ENCODE measurements around the gene RAP1GDS1.
A peak's percentile ranks its signal among the peaks of the same experiment; 100 is the strongest.
"Not testable (repeated sequence)": the region's sequence is repeated elsewhere in the genome, so short reads cannot be mapped to it uniquely, and the experiment has no call there.

RAP1GDS1 gene

DNA sequence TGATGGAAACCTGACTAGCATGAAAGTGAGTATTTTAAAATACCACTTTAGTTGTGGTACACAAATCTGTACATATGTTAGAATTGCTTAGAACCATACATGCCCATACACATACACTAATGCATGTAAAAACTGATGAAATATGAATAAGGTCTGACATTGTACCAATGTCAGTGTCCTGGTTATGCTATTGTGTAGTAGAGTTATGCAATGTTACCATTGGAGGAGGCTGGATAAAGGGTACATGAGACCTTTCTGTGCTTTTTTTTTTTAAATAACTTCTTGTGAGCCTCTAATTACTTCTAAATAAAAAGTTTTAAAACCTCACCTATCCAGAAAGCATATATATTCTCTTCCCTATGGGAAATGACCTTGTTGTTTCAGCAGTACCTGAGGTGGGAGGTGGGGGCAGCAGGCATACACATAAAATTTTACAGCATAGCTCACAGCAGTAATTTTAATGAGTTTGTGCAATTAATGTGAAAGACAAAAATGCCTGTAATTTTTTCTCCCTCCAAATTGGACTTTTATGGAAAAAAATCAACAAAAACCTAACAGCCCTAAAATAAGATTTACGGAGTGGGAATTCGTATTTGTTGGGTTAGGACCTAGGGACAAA lies 97.6 kb downstream of the RAP1GDS1 start:
- no peak for FAIRE-seq

DNA sequence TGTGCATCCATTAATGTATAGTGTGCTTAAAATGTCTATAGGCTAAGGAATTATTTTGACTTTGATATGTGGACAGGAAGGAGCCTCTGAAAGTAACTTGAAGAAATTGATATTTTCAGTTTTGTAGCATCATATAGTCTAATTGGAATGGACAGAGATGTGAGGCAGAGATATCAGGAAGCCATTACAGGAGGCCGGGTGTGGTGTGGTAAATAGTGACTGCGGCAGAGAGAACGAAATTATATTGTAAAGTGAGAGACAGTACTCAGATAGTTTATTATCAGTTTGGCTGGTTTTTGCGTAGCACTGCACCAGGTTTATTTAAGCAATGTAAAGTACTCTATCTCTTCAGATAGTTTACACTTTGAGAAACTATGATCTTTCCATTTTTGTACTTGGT lies 98.5 kb downstream of the RAP1GDS1 start:
- FAIRE-seq = no peak

DNA sequence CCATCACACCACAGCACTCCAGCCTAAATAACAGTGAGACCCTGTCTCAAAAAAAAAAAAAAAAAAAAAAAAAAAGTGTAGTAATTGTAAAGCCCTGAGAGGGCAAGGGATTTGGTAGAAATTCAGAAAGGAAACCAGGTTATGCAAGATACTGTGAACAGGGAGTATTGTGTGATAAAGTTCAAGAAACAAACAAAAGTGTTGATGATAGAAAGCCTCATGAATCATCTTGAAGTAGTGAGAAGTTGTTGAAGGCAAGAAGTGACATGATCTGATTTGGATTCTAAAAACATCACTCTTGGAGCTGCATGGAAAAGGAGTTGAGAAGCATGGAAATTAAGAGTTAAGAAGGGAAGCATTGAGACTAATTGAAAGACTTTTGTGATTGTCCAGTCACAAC lies 102.2 kb downstream of the RAP1GDS1 start:
- FAIRE-seq = no peak

DNA sequence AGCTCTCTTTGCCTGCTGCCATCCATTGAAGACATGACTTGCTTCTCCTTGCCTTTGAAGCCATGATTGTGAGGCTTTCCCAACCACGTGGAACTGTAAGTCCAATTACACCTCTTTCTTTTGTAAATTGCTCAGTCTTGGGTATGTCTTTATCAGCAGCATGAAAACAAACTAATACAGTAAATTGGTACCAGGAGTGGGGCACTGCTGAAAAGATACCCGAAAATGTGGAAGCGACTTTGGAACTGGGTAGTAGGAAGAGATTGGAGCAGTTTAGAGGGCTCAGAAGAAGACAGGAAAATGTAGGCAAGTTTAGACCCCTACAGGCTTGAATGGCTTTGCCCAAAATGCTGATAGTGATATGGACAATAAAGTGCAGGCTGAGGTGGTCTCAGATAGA lies 105.1 kb downstream of the RAP1GDS1 start:
- not testable (repeated sequence) for FAIRE-seq

DNA sequence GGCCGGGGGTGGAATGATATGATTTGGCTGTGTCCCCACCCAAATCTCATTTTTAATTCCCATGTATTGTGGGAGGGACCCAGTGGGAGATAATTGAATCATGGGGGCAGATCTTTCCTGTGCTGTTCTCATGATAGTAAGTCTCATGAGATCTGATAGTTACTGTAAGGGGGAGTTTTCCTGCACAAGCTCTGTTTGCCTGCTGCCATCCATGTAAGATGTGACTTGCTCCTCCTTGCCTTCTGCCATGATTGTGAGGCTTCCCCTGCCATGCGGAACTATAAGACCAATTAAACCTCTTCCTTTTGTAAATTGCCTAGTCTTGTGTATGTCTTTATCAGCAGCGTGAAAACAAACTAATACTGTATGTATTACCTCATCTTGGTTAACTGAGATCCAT lies 106.8 kb downstream of the RAP1GDS1 start:
- not testable (repeated sequence) for FAIRE-seq

DNA sequence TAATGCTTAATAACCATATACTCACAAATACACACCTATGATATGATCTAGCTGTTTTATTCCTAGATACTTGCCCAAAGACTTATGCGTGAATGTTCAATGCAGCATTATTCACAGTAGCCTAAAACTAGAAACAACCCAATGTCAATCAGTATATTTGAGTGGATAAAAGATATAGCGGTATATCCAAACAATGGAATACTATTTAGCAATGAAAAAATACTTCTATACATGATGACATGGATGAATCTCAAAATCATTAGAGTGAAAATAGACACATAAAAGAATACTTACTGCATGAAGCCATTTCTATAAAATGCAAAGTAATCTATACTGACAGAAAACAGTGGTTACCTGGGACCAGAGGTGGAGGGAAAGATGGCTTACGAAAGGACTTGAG lies 108.1 kb downstream of the RAP1GDS1 start:
- FAIRE-seq = no peak

DNA sequence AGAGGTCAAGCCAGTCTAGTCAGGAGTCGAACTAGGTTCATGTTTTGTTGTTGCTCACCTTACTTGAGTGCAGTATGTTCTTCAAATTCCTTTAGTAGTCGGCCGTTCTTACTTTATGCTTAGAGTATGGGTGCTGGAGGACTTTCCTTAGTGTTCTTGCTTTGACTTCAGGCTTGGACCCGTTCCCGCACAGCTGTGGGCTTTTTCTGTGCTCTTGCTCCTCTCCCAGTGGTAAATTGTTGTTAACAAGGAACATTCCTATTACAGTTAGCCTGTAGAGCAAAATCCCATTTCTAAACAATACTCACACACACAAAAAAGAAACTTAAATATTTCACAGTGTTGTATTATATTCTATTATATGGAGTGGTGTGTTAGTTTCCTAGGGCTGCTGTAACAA lies 113.5 kb downstream of the RAP1GDS1 start:
- FAIRE-seq = no peak

DNA sequence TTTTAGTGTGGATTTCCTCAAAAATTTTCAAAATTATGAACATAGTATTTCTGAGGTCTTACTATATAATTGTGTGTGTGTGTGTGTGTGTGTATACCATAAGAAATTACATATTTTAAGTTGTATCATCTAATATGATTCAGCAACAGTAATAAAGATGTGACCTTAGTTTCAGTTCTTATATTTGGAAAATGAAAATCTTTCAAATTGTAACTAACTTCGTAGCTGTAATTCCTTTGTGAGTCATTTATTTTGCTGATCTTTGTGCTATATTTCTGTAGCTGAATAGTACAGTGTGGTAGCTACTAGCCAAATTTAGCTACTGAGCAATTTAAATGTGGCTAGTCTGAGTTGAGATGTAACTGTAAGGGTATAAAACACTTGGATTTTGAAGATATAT lies 116.4 kb downstream of the RAP1GDS1 start:
- FAIRE-seq = no peak

DNA sequence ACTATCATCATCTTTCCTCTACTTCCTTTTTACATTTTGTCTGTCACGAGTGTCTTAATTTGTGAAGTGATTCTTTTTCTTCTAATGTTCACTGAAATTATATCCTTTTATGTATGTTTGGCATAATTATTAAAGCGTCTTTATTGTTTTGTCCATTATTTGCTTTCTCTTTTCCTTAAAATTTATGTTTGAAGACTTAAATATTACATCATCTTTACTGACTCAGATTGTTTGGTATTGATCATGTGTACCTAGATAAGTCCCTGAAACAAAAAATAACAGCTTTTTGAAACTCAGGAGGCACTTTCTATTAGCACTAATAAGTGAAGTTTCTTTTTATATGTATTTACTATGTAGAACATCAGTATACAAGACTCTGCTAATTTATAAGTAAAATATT lies 120.1 kb downstream of the RAP1GDS1 start:
- FAIRE-seq = peak; percentile 58

DNA sequence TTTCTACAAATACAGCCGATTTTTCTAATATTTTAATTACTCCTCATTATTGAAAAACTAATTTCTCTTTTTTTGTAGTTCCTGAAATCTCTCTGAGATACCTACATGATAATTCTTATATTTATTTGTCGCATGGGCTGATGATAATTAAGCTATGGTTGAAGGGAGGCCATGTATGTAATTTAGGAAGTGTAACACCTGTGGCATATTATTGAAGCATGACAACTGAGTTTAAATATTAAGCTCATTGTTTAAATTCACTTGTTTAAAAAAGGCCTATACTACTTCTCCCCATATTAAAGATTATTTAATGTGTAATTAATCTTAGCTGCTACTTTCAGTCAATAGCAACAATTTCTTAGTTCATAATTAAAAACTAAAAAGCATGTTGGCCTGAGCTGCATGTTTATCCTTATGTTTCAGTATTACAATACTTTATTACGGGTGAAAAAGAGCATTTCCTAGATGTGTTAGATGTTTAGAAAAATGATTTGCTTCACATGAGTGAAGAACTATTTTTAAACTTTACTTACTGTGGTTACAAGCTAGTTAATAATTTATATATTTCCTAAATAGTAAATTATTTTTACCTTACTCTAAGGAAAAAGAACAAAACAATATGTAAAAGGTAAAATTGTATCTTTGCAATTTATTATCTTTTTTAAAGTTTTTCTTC lies 122.4 kb downstream of the RAP1GDS1 start:
- no peak for FAIRE-seq

DNA sequence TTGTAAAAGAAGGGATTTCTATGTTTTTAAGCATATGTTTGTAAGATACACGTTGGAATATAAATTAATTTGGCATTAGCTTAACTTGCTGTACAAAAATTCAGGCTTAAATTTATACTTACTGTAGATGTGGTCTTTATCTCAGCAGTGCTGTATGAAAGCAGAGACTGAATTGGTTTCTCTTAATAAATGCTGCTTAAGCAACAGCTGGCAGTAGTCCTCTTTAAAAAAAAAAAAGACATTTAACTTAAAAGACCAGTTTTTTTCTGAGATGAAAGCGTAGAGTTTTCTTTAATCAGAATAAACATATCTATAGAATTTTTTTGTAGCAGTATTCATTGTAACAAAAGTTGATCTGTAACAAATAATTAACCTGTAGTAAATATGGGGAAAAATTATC lies 124.6 kb downstream of the RAP1GDS1 start:
- no peak for FAIRE-seq

DNA sequence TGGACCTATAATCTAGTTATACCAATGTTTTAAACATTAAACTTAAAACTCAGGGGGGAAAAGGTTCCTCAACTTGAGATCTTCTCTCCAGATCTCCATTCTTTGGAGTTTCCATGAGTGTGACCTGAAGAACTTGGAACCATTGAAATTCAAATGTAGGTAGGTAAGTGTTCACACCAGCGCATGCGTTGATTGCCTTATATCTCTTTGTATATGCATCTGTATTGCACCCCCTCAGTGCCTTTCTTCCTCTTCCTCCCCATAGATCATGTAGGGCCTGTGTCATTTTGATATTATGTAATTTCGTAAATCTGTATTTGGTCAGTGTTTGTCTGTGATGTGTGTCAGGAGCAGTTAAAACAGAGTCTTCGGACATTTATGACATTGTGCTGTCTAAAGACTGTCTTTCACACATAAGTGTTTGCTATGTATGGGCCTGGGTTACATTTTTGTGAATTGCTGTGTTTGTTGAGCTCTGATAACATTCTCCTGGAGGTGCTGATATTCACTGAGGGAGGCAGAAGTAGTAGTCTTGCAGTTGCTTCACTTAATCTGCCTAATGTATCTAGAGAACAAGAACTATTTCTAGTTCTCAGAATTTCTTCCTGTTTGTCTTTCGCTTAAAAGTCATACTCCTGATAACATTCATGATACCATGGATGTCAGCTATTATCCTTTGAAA lies 126.3 kb downstream of the RAP1GDS1 start:
- no peak for FAIRE-seq

DNA sequence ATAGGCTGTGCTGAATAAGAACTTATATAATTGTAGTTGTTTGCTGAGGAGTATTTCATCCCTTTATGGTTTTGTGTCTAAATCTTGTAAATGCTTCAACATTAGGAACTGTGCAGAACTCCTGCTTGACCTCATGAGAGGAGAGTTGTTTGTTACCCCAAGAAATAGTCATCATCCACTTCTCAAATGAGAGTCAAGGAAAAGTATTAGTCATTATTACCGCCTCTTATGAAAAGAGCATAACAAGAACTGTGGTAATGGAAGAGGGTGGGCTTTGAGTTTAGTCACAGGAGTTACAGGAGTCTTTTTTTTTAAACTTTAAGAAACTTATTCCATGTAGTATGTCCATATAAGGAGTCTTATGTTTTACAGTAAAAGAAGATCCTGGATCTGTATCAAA lies 132.9 kb downstream of the RAP1GDS1 start:
- no peak for FAIRE-seq

DNA sequence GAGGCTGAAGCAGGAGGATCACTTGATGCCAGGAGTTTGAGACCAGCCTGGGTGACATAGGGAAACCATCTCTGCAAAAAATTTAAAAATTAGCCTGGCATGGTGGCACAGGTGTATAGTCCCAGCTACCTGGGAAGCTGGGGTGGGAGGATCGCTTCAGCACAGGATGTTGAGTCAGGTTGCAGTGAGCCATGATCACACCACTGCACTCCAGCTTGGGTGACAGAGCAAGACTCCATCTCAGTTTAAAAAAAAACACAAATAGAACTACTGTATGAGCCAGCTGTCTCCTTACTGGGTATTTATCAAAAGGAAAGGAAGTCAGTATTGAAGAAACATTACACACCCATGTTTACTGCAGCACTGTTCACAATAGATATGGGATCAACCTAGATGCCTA lies 138.7 kb downstream of the RAP1GDS1 start:
- FAIRE-seq = no peak

DNA sequence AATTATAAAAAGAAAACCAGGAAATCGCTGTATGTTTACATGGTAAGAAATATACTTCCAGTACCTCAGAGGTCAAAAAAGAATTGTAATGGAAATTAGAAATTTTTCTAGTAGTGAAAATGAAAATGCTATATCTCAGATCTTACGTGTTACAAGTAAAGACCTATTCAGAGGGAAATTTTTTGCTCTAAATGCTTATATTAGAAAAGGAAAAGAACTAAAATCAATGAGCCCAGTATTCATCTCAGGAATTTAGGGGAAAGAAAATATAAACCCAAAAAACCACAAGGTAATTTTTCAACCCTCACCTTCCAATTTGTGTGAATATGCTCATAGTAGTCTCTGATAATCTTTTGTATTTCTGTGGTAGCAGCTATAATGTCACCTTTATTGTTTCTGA lies 145.6 kb downstream of the RAP1GDS1 start:
- no peak for FAIRE-seq

DNA sequence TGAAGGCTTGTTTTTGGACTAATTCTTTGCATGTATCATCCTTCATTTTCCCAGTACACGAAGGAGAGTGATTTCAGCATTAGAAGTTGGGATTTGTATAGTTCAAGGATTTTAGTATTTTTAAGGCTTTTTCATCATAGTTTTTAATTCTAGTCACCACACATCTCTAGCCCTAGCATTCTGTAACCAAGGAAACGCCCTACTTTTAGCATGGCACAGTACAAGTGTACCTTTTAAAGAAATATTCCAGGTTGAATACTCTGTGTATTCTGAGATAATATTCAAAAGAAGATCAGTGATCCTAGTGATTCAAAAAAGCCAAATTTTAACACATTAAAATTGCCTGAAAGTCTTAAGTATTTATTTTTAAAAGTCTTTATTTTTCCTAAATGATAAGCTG lies 150.5 kb downstream of the RAP1GDS1 start:
- FAIRE-seq = no peak

DNA sequence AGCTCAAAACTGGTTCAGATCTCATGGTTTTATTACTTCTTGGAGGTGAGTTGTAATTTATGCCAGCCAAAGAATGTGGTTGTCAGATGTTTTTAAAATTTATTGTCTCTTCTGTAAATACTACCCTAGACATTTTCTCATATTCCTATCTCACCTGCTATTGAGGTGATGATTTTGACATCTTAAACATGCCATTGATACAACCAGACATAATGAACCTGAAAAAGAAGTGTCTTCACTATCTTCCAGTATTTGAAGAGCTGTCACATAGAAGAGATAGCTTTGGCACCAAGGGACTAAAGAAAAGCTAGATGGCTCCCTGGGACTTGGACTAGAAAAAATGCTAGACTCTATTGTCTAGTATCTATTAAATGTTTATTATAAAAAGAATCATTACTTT lies 155.7 kb downstream of the RAP1GDS1 start:
- FAIRE-seq = no peak

DNA sequence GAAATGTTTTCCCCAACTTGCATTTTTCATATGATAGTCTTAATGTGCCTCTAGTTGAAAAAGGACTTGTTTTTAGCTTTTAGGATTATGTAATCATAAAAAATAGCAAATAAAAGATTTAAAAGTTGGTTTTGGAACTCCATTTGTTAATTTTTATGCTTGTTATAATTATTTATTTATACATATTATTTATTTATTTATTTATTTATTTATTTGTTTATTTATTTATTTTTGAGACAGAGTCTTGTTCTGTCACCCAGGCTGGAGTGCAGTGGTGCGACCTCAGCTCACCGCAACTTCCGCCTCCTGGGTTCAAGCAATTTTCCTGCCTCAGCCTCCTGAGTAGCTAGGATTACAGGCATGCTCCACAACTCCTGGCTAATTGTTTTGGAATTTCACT lies 159.0 kb downstream of the RAP1GDS1 start:
- peak; percentile 24 for FAIRE-seq

DNA sequence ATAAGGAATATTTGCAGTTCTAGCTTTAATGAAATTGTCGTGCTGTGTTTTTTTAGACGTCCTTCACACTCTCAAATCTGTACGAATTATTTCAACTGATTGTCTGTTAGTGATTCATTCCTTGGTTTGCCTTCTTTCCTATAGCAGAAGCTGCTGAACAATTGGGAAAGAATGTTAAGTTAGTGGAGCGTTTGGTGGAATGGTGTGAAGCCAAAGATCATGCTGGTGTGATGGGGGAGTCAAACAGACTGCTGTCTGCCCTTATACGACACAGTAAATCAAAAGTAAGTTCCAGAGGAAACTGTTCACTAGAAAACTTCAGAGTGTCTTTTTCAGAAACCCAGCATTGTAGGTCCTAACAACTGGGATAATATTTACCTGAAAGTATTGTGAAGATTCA lies 159.9 kb downstream of the RAP1GDS1 start:
- no peak for FAIRE-seq

DNA sequence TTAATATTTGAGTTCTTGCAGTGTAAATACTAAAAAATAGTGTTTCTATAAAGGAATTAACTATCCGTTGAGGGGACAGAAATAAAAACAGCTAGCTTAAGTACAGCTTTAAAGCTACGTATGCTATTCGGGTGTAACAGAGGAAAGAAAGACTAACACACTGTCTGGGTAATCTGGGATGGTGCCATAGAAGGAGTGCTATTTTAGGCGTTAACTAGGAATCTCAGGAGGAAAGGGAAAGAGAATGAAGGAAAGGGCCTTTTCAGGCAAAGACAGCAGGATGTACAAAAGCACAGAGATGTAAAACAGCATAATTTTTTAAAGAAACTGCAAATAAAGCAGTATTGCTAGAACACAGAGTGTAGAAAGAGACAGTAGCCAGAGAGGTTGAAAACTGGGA lies 161.8 kb downstream of the RAP1GDS1 start:
- no peak for FAIRE-seq

DNA sequence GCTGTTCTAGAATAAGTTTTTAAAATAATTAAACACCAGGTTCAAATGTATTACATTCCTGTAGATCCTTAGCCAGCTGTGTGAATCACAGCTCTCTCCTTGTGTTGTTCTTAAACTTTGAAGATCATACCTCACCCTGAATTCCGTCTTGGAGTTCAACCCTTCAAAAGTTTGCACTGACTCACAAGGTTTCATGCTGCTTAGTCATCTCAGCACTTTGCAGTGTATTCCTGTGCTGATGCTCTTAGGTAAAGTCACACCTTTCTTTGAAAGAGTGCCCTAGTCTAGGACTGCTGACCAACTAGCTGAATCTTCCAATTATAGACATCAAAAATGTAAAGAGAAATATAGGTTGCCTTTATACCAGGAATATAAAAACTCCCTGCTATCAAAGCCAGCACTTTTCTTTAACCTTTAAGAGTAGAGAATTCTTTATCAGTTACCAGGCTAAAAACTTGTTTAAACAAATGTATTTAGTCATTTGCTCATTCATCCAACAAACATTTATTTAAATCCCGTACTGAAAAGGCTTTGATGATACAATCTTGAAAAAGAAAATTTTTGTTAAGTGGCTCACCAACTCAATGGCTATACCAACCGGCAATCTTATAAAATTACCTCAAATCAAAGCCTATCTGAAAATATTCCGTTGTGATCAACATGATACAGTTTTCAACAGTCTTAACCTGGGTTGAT lies 169.7 kb downstream of the RAP1GDS1 start:
- FAIRE-seq = no peak

DNA sequence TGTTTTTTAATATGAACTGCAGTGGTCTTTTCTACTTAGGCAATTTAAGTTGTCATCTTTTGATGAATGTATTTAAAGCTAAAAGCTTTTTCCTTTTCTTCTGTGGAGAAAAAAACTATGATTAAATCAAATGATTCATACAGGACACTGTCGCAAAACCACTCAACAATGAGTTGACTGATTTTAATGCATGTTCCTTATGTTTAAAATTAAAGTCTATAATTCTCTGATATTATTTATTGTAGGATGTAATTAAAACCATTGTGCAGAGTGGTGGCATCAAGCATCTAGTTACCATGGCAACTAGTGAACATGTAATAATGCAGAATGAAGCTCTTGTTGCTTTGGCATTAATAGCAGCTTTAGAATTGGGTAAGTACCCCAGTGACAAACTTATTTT lies 172.5 kb downstream of the RAP1GDS1 start:
- no peak for FAIRE-seq

DNA sequence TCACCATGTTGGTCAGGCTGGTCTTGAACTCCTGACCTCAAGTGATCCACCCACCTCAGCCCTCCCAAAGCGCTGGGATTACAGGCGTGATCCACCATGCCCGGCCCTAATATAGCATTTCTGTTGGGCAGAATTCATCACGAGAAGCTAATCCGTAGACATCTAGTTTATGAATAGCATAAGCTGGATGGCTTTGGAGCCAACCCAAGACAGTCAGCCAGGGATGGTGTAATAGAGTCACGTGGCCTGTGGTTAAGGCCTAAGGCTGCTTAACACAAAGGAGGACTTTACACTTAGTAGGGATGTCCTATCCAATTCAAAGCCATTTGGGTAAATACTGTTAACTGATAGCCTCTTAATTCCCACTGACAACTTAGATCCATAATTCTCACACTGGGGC lies 173.6 kb downstream of the RAP1GDS1 start:
- FAIRE-seq = no peak

DNA sequence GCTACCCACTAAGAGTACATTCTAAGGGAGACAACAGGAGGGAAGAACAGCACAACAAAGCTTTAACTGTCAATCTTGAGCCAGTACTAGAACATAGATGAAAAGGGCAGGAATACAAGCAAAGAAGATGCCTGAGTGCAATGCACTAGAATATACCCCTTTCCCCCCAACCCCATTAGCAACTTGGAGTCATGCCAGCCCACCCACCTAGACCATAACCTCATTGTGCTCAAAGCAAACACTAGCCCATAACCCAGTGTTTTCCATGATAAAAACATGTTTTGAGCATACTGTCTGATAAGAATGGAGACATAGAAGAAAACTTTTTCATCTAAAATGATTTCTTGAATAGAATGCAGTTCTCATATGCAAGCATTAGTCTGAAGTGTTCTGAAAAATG lies 183.2 kb downstream of the RAP1GDS1 start:
- FAIRE-seq = no peak
